Neural progenitor cell (in vitro differentiated cells): Measurements from ENCODE around the gene TMEM208.

Source experiments
- CTCF ChIP-seq: fragments of 200-600 bp; sonication (generic); IDR thresholded peaks from 2 replicates; pipeline ENCODE4 v1.5.1; 2017; ENCODE audit warnings: antibody characterized with exemption, mild to moderate bottlenecking
- EZH2 ChIP-seq: fragments of 200-600 bp; sonication (generic); IDR thresholded peaks from 2 replicates; pipeline ENCODE4 v1.6.1; 2017; ENCODE audit warnings: antibody characterized with exemption, mild to moderate bottlenecking, moderate library complexity

DNA sequence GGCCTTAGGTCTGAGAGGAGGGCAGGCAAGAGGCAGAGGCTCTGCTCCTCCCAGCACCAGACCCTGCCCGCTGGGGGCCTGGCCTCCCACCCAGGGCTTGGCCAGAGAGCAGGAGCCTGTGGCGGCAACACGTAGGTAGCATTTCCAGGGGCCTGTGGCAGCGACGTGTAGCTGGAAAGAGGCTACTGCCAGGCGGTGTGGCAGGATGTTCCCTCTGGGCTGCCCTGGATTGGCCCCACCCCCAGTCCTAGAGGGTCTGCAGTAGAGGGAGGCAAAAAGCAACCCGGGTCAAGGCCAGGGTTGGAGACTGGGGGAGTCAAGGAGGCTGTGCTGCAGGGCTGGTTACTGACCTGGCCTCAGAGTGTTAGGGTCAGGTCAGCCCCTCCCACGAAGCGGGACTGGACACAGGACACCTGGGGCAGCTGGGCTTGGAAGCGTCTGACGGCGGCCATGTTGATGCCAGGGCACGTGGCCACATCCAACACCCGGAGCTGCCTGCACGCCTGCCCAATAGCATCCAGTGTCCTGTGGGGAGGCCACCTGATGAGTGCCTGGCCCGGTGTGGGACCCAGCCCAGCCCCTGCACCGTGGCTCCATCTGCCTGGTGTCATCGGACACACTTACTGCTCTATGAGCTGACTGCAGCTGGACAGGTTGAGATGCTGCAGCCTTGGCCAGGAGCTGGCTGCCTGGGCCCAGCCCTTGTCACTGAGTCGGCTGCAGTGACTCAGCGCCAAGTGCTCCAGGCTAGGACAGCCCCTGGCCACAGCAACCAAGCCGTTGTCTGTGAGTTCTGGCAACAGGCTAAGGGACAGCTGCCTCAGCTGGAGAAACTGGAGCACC lies 19.5 kb upstream of the TMEM208 start:
- TF ChIP-seq CTCF = no peak
- no peak for TF ChIP-seq EZH2
